PFSK-1 (cell line): ENCODE data around the gene NAA16.

Experiments
- FOXP2 ChIP-seq: optimal IDR thresholded peaks from 2 replicates; pipeline ENCODE3; 2011; ENCODE audit warnings: borderline replicate concordance, control low read depth, inconsistent platforms; ENCODE audit not compliant: insufficient read depth; ENCODE audit errors: extremely low read length, extremely low read depth
- POLR2AphosphoS5 ChIP-seq: IDR thresholded peaks from 2 replicates; pipeline ENCODE4 v1.6.1; 2012; ENCODE audit warnings: low read depth, mild to moderate bottlenecking, control low read depth, low read length, moderate library complexity
- REST ChIP-seq, 2 experiments: IDR thresholded peaks; 2 replicates each; pipeline versions ENCODE4 v1.6.1 to v1.8.0; 2011 to 2012; ENCODE audit warnings: low read depth in 2 of 2, low read length in 2 of 2, control low read depth in 1 of 2, inconsistent platforms in 1 of 2, mild to moderate bottlenecking in 1 of 2, moderate library complexity in 1 of 2; ENCODE audit not compliant: insufficient read depth in 1 of 2
- SIN3A ChIP-seq: IDR thresholded peaks from 2 replicates; pipeline ENCODE4 v1.6.1; 2012; ENCODE audit warnings: mild to moderate bottlenecking, low read length, moderate library complexity, borderline replicate concordance; ENCODE audit not compliant: insufficient read depth
- TAF1 ChIP-seq: IDR thresholded peaks from 2 replicates; pipeline ENCODE4 v1.6.1; 2012; ENCODE audit warnings: low read length, control low read depth, borderline replicate concordance; ENCODE audit not compliant: insufficient read depth

The NAA16 gene

GRCh38 chr13:41271456-41272285 lies 39.4 kb upstream of the NAA16 start:
- TF ChIP-seq TAF1, result no peak
- TF ChIP-seq POLR2AphosphoS5, result no peak
- no peak for TF ChIP-seq SIN3A
- TF ChIP-seq REST (IDR thresholded peaks at IDR 0.05; ENCODE audit: insufficient read depth in 1 of 2, low read depth in 2 of 2, low read length in 2 of 2), result no peak
- TF ChIP-seq FOXP2, result no peak

- TF ChIP-seq FOXP2 (no peak), REST (IDR thresholded peaks at IDR 0.05; ENCODE audit: insufficient read depth in 1 of 2, low read depth in 2 of 2, low read length in 2 of 2) (no peak), POLR2AphosphoS5 (no peak), TAF1 (no peak), SIN3A (no peak)
Measured at GRCh38 chr13:41273831-41274441, 37.1 kb upstream of the NAA16 start.

GRCh38 chr13:41274881-41275280 lies 36.2 kb upstream of the NAA16 start:
- no peak for TF ChIP-seq FOXP2
- no peak for TF ChIP-seq REST (IDR thresholded peaks at IDR 0.05; ENCODE audit: insufficient read depth in 1 of 2, low read depth in 2 of 2, low read length in 2 of 2)
- no peak for TF ChIP-seq POLR2AphosphoS5
- TF ChIP-seq SIN3A, result no peak
- TF ChIP-seq TAF1, result no peak

- TF ChIP-seq POLR2AphosphoS5, result no peak
- no peak for TF ChIP-seq TAF1
- no peak for TF ChIP-seq SIN3A
- no peak for TF ChIP-seq REST (IDR thresholded peaks at IDR 0.05; ENCODE audit: insufficient read depth in 1 of 2, low read depth in 2 of 2, low read length in 2 of 2)
- no peak for TF ChIP-seq FOXP2
Measured at GRCh38 chr13:41276824-41277223, 34.2 kb upstream of the NAA16 start.
